GM18870 (cell line): ENCODE data around the gene PPFIA4.

Experiments
- ATAC-seq: cut with Tn5 transposase; IDR thresholded peaks from one replicate; pipeline ENCODE4 v1.9.1; 2021; ENCODE audit warnings: moderate library complexity; ENCODE audit not compliant: unreplicated experiment

Gene PPFIA4

DNA sequence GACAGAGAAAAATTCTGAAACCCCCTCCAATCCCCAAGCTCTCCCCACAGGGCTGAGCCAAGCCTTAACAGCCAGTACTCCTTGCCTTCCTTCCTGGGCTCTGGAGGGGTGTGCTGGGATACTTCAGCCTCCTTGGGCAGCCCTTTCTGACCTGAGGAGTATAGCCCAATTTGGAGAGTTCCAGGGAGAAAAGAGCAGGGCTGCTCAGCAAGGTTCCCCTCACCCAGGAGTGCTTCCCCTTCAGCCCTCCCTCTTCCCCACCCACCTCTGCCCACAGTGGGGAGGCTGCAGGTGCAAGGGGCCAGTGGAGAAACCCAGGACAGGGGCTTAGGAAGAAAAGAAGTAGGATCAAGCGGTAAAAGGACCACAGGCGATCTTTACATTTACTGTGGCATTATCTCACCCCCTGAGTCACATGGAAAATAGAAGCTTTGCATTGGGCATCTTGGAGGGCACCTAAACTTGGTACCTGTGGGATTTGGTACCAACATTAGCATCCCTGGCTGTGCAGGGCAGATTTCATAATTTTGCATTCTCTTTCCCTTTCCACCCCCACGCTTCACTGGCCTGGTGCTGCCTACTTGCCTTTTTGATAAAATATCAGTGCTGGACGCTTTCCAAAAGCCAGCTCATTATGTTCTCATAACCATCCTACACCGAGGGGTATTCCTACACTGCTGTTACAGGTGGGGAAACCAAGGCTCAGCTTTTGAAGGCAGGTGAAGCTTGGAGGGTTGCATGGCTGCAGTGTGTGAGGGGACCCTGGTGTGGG is 98.4 kb downstream of the PPFIA4 start:
- no peak for ATAC-seq

DNA sequence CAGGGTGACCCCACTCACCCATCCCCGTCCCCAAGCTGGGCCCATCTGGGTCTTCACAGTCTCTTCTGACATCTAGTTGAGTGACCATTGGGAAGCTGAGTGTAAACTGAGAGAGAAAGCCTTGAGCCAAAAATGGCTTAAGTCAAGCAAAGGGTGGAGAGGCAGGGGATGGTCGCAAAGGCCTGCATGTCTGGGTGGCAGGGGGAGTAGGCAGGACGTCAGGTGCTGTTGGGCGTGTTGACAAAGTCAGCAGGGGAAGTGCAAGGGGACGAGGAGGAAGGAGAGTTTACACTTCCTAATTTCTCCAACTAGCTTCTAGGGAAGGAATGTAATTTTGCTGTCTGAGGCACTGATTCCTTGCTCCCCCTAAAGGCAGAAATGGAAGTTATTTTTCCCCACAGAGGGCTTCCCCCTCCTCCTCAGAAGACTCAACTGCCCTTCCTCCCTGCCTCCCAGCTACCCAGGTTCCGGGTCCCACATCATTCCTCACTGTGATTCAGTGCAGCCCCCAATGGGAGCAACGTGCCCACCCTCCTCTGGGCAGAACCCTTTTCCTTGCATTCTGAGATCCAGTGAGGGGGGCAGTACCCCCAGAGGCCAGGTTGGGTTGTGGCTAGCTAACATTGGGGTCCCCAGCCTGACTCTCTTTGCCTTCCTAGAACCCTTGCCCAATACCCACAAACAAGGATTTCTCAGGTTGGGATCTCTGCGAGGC is 100.0 kb downstream of the PPFIA4 start:
- no peak for ATAC-seq

DNA sequence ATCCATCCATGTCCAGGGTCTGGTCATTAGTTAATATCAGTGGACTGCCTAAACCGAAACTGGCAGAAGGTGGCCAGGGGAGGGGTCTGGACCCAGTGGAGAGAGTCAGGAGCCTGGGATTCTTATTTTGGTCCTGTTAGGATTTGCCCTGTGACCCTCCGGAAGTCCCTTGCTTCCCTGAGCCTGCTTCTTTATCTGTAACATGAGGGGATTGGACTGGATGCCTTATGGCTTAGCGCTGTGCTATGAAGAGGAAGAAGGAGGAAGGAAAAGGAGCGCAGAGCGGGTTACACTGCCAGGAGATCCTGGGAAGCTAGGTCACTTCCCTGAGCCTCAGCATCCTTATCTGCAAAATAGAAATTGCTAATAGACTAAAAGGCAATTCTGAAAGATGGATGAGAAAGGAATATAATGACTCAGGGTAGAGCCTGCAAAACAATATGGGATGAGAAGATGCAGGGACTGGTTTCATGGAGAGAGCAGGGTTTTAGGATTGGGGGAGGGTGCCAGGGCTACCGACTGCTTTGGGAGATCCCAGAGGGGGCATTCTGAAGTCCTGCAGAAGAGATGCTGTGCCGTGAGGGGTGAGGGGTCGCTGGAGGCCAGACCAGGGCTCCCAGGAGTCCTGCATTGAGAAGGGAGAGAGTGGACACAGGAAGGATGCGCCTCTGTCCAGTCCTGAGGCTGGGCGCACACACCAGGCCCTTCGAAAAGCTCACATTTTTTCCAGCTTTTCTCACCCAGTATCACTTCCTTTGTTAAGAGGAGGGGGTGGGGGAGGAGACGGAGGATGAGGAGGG is 100.8 kb downstream of the PPFIA4 start:
- no peak for ATAC-seq

DNA sequence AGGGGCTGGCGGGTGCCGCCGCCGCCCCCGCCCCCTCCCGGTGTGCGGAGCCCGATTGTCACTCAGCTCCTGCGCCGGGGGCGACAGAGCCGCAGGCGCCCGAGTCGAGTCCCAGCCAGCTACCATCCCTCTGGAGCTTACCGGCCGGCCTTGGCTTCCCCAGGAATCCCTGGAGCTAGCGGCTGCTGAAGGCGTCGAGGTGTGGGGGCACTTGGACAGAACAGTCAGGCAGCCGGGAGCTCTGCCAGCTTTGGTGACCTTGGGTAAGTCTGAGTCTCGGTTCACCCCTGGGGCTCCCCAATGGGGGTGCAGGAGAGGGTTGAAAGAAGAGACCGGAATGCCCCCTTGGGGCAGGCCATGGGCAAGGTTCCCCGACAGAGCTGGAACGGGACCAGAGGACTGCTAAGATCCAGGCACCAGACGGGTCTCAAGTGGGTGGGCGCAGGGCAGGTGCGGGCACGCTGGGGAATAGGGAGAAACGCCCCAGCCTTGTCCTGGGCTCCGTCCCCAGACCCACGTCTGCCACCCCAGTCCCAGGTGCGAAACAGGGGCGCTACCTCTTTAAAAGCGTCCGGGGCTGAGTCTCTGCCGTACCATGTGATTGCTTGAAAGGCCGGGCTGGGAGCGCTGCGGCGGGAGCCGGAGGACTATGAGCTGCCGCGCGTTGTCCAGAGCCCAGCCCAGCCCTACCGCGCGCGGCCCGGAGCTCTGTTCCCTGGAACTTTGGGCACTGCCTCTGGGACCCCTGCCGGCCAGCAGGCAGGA is 101.6 kb downstream of the PPFIA4 start, which contains the start of gene ADORA1:
Gene ADORA1 (plus strand): TSS at position 61 of the 765 bp plus-strand sequence. CDS start 1,116 bp downstream, outside the sequence.
- ATAC-seq, result no peak

DNA sequence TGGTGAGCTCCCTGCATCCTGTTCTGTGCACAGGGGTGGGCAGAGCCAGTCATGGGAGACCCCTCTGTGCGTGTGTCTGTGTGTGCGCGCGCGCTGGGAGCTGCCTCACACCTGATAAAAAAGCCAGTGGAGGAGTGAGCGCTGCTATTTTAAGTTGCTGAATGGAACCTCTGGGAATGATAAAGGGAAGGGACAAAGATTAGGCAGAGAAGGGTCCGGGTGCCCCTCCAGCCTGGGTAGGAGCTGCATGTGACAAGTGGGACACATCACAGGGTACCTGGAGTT is 102.1 kb downstream of the PPFIA4 start:
- ATAC-seq, result no peak
